Astrocyte of the spinal cord (primary cell): ENCODE results near the gene RIPK3.
"Not testable (repeated sequence)": the region's sequence is repeated elsewhere in the genome, so short reads cannot be mapped to it uniquely, and the experiment has no call there.

Source experiments
- DNase-seq: peaks from one replicate; pipeline ENCODE4 v3.0.0; 2011; ENCODE audit warnings: low read depth, low spot score
- H3K4me3 ChIP-seq: 2 replicates; pipeline ENCODE4 v1.5.1; 2011; ENCODE audit warnings: low read depth, mild to moderate bottlenecking, low read length, moderate library complexity
- CTCF ChIP-seq: IDR thresholded peaks from 2 replicates; pipeline ENCODE4 v1.5.1; 2012; ENCODE audit warnings: low read depth, mild to moderate bottlenecking, low read length, inconsistent platforms
- in situ Hi-C: cut with HindIII; loops from 2 replicates; pipeline ENCODE4 v1.10.0; 2017; ENCODE audit warnings: low sequenced_read_pairs

Gene RIPK3

GRCh38 chr14:24339284-24340151 lies at the start of gene RIPK3:
RIPK3 (minus strand) TSS chr14:24339991; CDS start chr14:24339826, 165 bp downstream.
- no peak for TF ChIP-seq CTCF
- in situ Hi-C loops, result loop anchor here (10.0 kb wide), 1 partner anchor 95 kb away; no protein-coding TSS in a partner anchor
- DNase-seq, result no peak
- H3K4me3 ChIP-seq, result no peak within 1 kb of the TSS

- no peak for TF ChIP-seq CTCF
- no peak for DNase-seq
- H3K4me3 ChIP-seq, result no peak overlapping the region
- in situ Hi-C loops, result no loop called here
Observed at GRCh38 chr14:24389226-24389848, 49.5 kb upstream of the RIPK3 start.

GRCh38 chr14:24388474-24389179 lies 48.8 kb upstream of the RIPK3 start:
- no peak overlapping the region for H3K4me3 ChIP-seq
- DNase-seq, result no peak
- no peak for TF ChIP-seq CTCF
- in situ Hi-C loops, result no loop called here

GRCh38 chr14:24387579-24387978 lies 47.8 kb upstream of the RIPK3 start:
- DNase-seq, H3K4me3 ChIP-seq, in situ Hi-C loops: not testable (repeated sequence)

GRCh38 chr14:24387009-24387345 lies 47.2 kb upstream of the RIPK3 start:
- no peak for TF ChIP-seq CTCF
- in situ Hi-C loops, result no loop called here
- H3K4me3 ChIP-seq, result no peak overlapping the region
- DNase-seq, result no peak

- no peak overlapping the region for H3K4me3 ChIP-seq
- TF ChIP-seq CTCF, result no peak
- in situ Hi-C loops, result no loop called here
- no peak for DNase-seq
Observed at GRCh38 chr14:24385524-24385923, 45.7 kb upstream of the RIPK3 start.

GRCh38 chr14:24384169-24384568 lies 44.4 kb upstream of the RIPK3 start:
- in situ Hi-C loops, result no loop called here
- no peak for TF ChIP-seq CTCF
- DNase-seq, result no peak
- H3K4me3 ChIP-seq, result no peak overlapping the region
